Ureter (tissue), 1 donor: ENCODE measurements around the gene TSPOAP1. TPM values are rescaled to one million over a fixed set of nuclear protein-coding genes. Genes with fewer than 3 reads are reported as not detected.
A peak's percentile ranks its signal among the peaks of the same experiment; 100 is the strongest.

Source experiments
- DNase-seq: peaks from one replicate; pipeline ENCODE4 v3.0.0-alpha.2; 2020; ENCODE audit warnings: low spot score
- total RNA-seq: library from RNA; stranded (reverse); gene quantifications from one replicate; pipeline ENCODE4 v1.2.4, GENCODE V29; 2023
- donor health status: DM: yes; HTN: yes; CAD: no.

The TSPOAP1 gene, protein sequence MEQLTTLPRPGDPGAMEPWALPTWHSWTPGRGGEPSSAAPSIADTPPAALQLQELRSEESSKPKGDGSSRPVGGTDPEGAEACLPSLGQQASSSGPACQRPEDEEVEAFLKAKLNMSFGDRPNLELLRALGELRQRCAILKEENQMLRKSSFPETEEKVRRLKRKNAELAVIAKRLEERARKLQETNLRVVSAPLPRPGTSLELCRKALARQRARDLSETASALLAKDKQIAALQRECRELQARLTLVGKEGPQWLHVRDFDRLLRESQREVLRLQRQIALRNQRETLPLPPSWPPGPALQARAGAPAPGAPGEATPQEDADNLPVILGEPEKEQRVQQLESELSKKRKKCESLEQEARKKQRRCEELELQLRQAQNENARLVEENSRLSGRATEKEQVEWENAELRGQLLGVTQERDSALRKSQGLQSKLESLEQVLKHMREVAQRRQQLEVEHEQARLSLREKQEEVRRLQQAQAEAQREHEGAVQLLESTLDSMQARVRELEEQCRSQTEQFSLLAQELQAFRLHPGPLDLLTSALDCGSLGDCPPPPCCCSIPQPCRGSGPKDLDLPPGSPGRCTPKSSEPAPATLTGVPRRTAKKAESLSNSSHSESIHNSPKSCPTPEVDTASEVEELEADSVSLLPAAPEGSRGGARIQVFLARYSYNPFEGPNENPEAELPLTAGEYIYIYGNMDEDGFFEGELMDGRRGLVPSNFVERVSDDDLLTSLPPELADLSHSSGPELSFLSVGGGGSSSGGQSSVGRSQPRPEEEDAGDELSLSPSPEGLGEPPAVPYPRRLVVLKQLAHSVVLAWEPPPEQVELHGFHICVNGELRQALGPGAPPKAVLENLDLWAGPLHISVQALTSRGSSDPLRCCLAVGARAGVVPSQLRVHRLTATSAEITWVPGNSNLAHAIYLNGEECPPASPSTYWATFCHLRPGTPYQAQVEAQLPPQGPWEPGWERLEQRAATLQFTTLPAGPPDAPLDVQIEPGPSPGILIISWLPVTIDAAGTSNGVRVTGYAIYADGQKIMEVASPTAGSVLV (N-terminal part only)
- 21.0 TPM for total RNA-seq

GRCh38 chr17:58328195-58329034 is at the start of gene TSPOAP1:
TSPOAP1 (minus strand) TSS chr17:58328795; CDS start chr17:58327920, 875 bp downstream.
- no peak for DNase-seq

GRCh38 chr17:58377661-58378060 is 49.1 kb upstream of the TSPOAP1 start:
- DNase-seq, result no peak

- DNase-seq, result peak; percentile 79
Observed at GRCh38 chr17:58377093-58377601, 48.6 kb upstream of the TSPOAP1 start.

DNA sequence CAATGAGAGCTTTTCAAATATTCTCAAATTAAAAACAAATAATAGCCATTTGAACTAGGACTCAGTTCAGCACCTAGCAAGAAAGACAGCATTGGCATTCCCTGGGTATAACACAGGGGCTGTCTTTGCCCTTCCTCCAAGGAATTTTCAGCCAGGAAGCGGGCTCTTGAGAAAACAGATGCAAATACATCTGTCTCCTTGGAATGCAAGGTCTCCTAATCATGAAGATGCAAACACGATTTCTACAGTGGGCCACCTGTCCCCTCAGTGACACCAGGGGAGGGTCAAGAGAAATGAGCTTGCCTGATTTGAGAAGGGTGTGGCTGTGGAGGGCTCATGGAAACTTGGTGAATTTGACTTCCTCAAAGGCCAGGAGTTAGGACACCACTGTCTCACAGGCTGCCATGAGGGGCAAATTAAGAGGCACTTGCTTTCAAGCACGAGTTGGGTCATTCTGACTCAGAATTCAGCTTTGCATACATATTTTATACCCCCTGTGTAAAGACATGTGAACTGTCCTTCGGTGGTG is 47.9 kb upstream of the TSPOAP1 start:
- DNase-seq, result no peak

GRCh38 chr17:58375811-58376210 is 47.2 kb upstream of the TSPOAP1 start:
- DNase-seq, result no peak

DNA sequence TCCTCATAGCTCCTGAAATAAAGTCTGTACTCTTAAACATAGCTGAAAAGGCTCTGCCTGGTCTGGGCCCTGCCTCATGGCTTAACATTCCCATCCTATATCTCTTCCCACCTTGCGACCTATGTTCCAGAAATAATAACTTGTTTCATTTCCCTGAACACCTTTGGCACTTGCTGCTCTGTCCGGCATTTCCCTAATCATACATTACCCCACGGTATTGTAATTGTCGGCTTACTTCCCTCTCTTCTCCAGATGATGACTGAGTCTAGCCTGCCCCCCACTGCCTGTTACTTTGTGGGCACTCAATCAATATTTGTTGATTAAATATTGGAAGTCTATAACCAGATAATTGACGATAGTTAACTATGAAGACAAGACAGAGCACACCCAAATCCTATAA is 46.7 kb upstream of the TSPOAP1 start:
- DNase-seq, result no peak

DNA sequence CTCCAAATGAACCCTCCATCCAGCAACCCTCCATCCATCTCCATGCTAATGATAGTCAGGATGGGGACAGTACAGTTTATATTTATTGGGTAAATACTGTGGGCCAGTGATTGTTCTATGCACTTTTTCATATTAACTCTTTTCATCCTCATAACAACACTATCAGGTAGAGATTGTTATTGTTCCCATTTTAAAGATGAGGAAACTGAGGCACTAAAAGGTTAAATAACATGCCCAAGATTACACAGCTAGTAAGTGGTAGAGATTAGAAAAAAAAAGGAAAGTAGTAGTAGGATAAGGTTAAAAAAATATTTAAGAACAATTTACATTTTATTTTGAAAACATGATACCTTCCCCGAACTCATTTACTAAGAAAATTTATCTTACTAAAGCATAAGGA is 45.3 kb upstream of the TSPOAP1 start:
- DNase-seq, result no peak

GRCh38 chr17:58373003-58373402 is 44.4 kb upstream of the TSPOAP1 start:
- DNase-seq, result no peak

DNA sequence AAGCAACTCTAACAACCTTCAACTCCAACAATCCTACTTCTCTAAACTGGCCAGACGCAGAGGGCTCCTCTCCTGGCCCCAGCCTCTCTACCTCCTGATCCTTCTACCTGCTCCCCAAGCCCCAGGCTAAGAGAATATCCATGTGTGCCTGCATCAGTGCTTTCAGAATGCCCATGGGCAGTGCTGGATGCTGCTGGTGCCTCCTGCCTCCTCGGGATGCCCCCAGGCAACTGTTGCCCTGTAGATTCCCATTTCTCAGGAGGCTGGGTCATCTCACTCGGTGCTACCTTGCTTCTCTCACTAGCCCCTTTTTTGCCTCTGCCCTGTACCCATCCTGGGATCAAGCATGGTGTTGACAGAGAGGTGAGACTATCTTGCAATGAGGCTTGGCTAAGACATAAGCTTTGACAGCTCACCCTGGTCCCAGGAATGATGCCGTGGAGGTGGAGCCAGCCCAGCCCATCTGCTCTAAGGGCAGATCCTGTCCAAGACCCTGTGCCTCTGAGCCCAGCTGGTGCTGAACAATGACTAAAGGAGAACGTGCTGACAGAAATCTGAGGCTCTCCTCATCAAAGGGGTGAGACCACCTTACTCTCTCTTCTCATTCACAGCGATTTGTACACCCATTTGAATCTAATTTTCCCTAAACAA is 42.8 kb upstream of the TSPOAP1 start:
- no peak for DNase-seq

DNA sequence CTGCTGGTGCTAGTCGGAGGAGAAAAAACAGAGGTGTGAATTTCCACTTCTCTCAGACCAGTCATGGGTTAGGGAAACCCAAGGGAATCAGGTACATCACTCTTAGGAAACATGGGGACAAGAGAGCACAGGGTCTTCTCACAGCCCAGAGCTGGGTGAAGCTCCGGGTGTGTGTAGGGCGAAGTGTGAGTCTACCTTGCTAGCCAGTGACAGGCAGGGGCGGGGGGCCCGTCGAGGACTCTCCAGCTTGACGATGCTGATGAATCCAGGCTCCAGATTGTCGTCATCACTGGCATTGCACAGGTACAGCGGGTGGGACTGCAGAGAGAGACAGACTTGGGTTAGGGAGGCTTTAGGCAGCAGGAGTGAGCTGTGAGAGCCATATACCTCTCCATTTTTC is 42.1 kb upstream of the TSPOAP1 start:
- no peak for DNase-seq

GRCh38 chr17:58370309-58370708 is 41.7 kb upstream of the TSPOAP1 start:
- DNase-seq, result no peak

- no peak for DNase-seq
Observed at GRCh38 chr17:58369214-58370031, 40.8 kb upstream of the TSPOAP1 start.

DNA sequence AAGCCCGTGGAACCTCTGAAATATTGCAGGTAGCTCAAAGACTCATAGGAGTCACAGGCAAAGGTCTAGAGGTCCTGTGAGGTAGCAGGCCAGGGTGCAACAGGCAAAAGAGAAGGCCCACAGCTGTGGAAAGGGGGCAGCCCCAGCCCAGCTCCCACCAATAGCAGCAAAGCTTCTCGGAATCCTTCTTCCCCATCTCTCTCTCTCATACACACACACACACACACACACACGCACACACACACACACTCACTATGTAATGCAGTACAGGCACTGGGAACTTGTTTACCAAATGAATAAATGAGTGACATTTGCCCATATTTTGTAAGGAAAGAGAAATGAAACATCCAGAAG is 40.2 kb upstream of the TSPOAP1 start:
- DNase-seq, result no peak

GRCh38 chr17:58367461-58367860 is 38.9 kb upstream of the TSPOAP1 start:
- DNase-seq, result no peak

- DNase-seq, result no peak
Observed at GRCh38 chr17:58365980-58366595, 37.5 kb upstream of the TSPOAP1 start.

- no peak for DNase-seq
Observed at GRCh38 chr17:58365185-58365979, 36.8 kb upstream of the TSPOAP1 start.

DNA sequence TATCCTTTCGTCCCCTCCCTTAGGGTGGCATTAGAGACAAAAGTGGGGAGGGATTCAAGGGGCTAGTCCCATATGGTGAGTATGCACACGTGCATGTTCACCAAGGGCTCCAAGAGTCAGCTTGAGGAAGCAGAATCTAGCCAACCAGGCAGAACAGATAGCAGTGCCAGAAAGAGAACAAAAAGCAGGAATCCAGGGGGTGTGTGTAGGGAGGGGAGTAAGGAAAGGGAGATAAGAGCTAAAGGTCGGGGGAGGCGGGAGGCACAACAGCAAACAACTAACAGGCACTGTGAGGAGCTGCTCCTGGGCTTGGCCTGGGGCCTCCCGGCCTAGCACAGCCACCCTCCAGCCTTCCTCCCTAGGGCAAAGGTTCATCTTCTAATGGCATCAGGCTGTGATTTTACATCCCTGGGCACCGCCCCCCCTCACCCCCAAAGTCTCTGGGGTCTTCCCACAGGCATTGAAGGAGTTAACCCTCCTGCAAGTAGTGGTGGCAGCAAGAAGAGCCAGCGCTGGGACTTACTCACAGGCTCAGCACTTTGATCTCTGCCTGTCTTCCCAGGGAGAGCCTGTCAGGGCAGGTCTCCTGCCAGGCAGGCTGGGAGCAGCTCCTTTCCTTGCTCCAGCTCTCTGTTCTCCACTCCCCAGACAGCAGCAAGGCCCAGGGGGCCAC is 35.8 kb upstream of the TSPOAP1 start:
- no peak for DNase-seq
